LNCAP (cell line): Measurements from ENCODE around the gene MFRP.

Experiments used
- TF ChIP-seq, protein P1 (sequence below): fragments of 450-650 bp; IDR thresholded peaks from 2 replicates; pipeline ENCODE4 v1.5.1; 2017; ENCODE audit warnings: mild to moderate bottlenecking

The MFRP gene

DNA sequence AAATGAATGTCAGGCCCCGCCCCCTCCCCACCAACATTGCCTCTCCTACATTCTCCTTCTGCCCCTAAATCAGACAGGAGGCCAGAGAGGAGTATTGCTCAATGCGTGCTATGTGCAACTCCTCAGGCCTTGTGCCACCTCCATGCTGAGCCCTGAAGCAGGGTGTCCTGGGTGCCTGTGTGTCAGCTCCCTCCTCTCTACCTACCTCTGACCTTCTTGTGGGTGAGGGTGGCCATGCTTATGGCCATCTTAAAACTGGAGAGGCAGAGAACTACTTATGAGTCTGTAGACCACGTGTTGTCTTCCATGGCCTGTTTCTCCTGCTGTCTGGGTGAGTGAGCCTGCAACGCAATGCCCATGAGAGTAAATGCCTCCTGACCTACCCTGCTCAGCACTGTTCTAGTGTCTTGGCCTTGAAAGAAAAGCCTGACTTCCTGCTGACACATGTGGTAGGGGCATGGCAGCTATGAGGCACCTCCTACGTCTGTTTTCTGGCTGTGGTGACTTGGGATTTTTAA lies 40.1 kb downstream of the MFRP start:
- TF ChIP-seq, protein P1, sequence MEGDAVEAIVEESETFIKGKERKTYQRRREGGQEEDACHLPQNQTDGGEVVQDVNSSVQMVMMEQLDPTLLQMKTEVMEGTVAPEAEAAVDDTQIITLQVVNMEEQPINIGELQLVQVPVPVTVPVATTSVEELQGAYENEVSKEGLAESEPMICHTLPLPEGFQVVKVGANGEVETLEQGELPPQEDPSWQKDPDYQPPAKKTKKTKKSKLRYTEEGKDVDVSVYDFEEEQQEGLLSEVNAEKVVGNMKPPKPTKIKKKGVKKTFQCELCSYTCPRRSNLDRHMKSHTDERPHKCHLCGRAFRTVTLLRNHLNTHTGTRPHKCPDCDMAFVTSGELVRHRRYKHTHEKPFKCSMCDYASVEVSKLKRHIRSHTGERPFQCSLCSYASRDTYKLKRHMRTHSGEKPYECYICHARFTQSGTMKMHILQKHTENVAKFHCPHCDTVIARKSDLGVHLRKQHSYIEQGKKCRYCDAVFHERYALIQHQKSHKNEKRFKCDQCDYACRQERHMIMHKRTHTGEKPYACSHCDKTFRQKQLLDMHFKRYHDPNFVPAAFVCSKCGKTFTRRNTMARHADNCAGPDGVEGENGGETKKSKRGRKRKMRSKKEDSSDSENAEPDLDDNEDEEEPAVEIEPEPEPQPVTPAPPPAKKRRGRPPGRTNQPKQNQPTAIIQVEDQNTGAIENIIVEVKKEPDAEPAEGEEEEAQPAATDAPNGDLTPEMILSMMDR: no peak

DNA sequence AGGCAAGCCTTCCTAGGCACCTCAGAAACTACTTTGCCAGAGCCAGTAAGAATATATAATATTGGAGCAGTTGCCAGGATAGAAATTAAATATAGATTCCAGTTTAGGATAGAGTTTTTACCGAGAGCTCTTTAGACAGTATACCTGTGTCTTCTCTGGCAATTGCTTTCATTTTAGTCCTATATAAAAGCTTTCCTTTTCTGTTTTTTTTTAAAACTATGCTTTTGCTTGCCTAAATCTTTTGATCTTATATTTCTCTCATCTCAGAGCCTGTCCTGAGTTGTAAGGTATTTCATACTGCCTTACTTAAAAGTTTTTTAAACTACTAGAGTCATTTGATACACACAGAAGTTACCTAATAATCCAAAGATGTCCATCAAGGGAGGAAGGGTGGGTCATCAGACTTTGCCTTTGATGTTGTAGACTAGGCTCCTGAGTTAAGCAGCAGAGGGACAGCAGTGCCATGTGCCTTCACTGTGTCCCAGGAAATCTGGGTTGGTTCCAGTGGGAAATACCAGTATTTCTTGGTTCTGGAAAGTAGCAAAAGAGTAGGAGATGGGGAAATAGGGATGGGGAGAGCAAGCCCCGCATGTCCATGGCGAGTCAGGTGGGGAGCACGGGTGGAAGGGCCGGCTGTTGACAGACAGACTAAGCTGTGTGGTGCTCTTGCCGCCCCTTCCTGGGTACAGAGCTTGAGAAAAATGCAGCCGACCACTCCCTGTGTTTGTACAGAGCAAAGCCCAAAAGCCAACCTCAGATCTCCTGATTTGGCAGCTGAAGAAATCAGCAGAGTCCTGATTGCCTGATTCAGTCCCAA lies 40.7 kb downstream of the MFRP start:
- TF ChIP-seq, protein P1: no peak

DNA sequence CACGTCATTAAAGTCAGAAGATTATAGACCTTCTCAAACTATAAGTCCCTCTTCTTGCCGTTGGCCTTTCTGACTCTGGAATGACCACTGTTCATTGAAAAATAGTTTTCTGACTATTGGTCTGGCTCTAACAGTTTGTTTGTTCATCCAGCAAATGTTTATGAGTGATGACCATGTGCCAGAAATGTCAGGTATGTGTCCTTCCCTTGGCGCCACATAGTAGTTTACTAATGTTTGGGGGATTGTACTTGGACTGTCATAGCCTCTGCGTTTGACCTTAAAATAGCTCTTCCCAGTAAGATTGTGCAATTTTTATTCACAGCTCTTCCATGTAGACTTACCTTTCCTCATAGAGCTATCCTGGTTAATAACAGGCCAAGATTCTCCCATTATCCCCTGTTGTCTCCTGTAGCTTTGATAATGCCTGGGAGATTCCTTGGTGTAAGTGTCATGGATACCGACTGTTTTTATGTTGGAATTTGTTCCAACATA lies 43.2 kb downstream of the MFRP start:
- TF ChIP-seq, protein P1: no peak

DNA sequence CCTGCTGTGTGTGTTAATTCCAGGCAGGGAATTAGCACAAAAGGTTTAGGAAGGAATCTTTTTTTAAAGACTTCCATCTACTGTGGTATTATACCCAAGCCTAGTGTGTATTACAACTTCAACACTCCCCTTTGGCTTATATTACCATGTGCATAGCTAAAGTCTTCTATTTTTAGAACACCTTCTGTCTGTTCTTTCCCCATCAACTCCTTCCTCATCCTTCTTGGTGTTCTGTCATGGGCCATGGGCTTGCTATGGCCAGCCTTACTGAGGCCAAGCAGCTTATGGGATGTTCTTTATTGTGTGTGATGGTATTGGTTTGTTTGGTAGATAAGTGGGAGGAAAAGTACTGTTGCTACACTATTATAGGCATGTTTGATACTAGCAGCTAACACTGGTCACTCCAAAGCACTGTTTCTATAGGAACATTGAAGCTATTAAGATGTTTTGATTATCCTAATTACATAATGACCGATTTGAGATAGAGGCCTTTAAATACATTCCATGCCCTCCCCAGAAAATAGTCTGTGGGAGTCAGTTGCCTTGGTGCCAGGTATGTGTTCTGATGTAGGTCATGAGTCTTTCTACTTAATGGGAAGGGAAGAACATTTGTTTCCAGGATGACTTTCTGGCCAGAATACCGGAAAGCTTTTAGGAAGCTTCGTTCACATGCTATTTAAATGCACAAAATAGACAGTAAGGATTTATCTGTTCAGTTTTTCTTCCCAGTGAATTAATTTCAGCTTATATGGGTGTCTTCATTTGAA lies 46.1 kb downstream of the MFRP start:
- TF ChIP-seq, protein P1: no peak

DNA sequence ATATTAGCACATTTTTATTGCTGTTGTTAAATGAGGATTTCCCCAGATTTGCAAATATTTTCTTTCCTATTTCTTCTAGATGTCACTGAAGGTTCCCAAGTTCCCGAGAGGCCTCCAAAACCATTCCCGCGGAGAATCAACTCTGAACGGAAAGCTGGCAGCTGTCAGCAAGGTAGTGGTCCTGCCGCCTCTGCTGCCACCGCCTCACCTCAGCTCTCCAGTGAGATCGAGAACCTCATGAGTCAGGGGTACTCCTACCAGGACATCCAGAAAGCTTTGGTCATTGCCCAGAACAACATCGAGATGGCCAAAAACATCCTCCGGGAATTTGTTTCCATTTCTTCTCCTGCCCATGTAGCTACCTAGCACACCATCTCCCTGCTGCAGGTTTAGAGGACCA lies 47.1 kb downstream of the MFRP start:
- TF ChIP-seq, protein P1: no peak

DNA sequence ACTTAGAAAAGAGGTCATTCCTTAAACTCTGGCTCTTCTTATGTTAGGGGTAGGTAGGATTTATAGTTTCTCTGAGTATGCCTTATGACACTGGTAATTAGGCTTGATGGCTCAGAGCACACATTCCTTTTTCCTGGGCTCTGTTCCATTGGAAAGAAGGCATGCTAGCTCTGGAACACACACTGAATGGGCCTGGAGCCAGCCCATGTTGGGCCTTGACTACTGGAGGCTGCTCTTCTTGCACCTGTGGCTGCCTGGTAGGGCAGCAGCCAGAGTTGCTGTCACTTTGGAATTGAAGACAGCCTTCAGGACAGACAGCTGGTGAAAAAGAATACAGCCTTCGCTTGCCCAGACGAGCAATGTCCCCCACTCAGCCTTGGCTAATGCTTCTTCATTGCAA lies 47.8 kb downstream of the MFRP start:
- TF ChIP-seq, protein P1: no peak

DNA sequence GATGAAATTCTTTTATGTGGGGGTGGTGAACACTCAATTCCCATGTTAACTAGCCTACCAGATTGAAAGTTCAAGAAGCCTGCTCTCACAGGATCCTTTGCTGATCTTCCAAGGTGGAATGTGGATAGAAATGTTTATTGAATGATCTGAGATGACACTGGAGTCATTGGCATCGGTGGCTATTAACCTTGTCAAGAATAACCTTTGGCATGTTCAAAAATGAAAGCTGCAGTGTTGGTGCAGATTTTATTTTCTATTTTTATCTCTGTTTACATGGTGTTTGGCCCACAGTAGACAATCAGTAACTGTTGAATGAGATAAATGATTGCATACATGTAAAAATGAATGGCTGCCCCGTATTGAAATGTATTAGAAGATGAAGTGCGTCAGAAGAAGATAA lies 48.6 kb downstream of the MFRP start:
- TF ChIP-seq, protein P1: no peak
